Measurements from ENCODE around the gene MARCKSL1. TPM values are rescaled to one million over a fixed set of nuclear protein-coding genes. Genes with fewer than 3 reads are reported as not detected.
"Not testable (repeated sequence)": the region's sequence is repeated elsewhere in the genome, so short reads cannot be mapped to it uniquely, and the experiment has no call there.

MARCKSL1 gene
- total and polyA plus RNA-seq, 5 donors from 2014 or later, result 27.5 to 59.4 (median 41.7) TPM

- Histone ChIP-seq H3K27ac (ENCODE audit: insufficient read depth, low read length, poor library complexity, severe bottlenecking) (peak overlapping the region; percentile 85), H3K9me3 (ENCODE audit: control insufficient read depth in 2 of 2, low read length in 2 of 2) (no peaks in the 10 kb centered on the region), H3K36me3 (ENCODE audit: control insufficient read depth, insufficient read depth, low read length) (peaks cover 15% of the 10 kb centered on the region), H3K4me1 (ENCODE audit: control insufficient read depth, insufficient read depth, low read length, poor library complexity, severe bottlenecking) (peaks cover 56% of the 10 kb centered on the region), H3K27me3 (ENCODE audit: control insufficient read depth, insufficient read depth, low read length) (no peaks in the 10 kb centered on the region), H3K4me3 (ENCODE audit: low read depth, low read length) (peak overlapping the region; percentile 95)
- Mint-ChIP-seq H3K27me3 (no peaks in the 10 kb centered on the region), H3K4me3 (peak overlapping the region; percentile 94 to 100 (median 99)), H3K9me3 (peaks cover 0 to 2% (median 0%) of the 10 kb centered on the region in 7 donors), H3K27ac (peak overlapping the region; percentile 95 to 100 (median 99)), H3K4me1 (peaks cover 12 to 62% (median 31%) of the 10 kb centered on the region in 4 donors), H3K36me3 (peaks cover 13% of the 10 kb centered on the region)
- no peak for ATAC-seq (ENCODE audit: low read depth in 2 of 2)
- DNase-seq, result no peak
These were observed 44.8 kb downstream of the MARCKSL1 start for GRCh38 chr1:32291145-32291707.

- no peaks in the 10 kb centered on the region for H3K9me3 ChIP-seq (ENCODE audit: control insufficient read depth in 2 of 2, low read length in 2 of 2)
- peaks cover 38% of the 10 kb centered on the region for H3K4me1 ChIP-seq (ENCODE audit: control insufficient read depth, insufficient read depth, low read length, poor library complexity, severe bottlenecking)
- peaks cover 17% of the 10 kb centered on the region for H3K36me3 Mint-ChIP-seq
- H3K27ac Mint-ChIP-seq, result peak overlapping the region in 1 of 3 donors; percentile 56
- H3K4me1 Mint-ChIP-seq, result peaks cover 5 to 42% (median 18%) of the 10 kb centered on the region in 4 donors
- no peaks in the 10 kb centered on the region for H3K27me3 Mint-ChIP-seq
- peaks cover 0 to 2% (median 0%) of the 10 kb centered on the region in 7 donors for H3K9me3 Mint-ChIP-seq
- H3K27me3 ChIP-seq (ENCODE audit: control insufficient read depth, insufficient read depth, low read length), result no peaks in the 10 kb centered on the region
- DNase-seq (no peak), ATAC-seq (ENCODE audit: low read depth in 2 of 2) (no peak)
- H3K4me3 Mint-ChIP-seq, result peak overlapping the region in 1 of 4 donors; percentile 78
- peaks cover 26% of the 10 kb centered on the region for H3K36me3 ChIP-seq (ENCODE audit: control insufficient read depth, insufficient read depth, low read length)
- no peak overlapping the region for H3K4me3 ChIP-seq (ENCODE audit: low read depth, low read length)
- no peak overlapping the region for H3K27ac ChIP-seq (ENCODE audit: insufficient read depth, low read length, poor library complexity, severe bottlenecking)
These were observed 46.8 kb downstream of the MARCKSL1 start for GRCh38 chr1:32289256-32289655.

GRCh38 chr1:32286763-32287162 is 49.3 kb downstream of the MARCKSL1 start:
- Histone ChIP-seq H3K4me1 (ENCODE audit: control insufficient read depth, insufficient read depth, low read length, poor library complexity, severe bottlenecking) (peaks cover 16% of the 10 kb centered on the region), H3K27ac (ENCODE audit: insufficient read depth, low read length, poor library complexity, severe bottlenecking) (no peak overlapping the region), H3K4me3 (ENCODE audit: low read depth, low read length) (no peak overlapping the region), H3K27me3 (ENCODE audit: control insufficient read depth, insufficient read depth, low read length) (no peaks in the 10 kb centered on the region), H3K36me3 (ENCODE audit: control insufficient read depth, insufficient read depth, low read length) (peaks cover 48% of the 10 kb centered on the region), H3K9me3 (ENCODE audit: control insufficient read depth in 2 of 2, low read length in 2 of 2) (no peaks in the 10 kb centered on the region)
- Mint-ChIP-seq H3K4me1 (peaks cover 2 to 20% (median 10%) of the 10 kb centered on the region in 4 donors), H3K4me3 (no peak overlapping the region), H3K36me3 (peaks cover 13% of the 10 kb centered on the region), H3K27me3 (no peaks in the 10 kb centered on the region), H3K9me3 (no peaks in the 10 kb centered on the region), H3K27ac (no peak overlapping the region)
- DNase-seq (no peak), ATAC-seq (ENCODE audit: low read depth in 2 of 2) (no peak)

DNA sequence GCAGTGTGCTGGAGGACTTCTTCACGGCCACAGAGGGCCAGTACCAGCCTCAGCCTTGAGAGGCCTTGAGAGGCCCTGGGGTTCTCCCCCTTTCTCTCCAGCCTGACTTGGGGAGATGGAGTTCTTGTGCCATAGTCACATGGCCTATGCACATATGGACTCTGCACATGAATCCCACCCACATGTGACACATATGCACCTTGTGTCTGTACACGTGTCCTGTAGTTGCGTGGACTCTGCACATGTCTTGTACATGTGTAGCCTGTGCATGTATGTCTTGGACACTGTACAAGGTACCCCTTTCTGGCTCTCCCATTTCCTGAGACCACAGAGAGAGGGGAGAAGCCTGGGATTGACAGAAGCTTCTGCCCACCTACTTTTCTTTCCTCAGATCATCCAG is 50.4 kb downstream of the MARCKSL1 start:
- peaks cover 6% of the 10 kb centered on the region for H3K4me1 ChIP-seq (ENCODE audit: control insufficient read depth, insufficient read depth, low read length, poor library complexity, severe bottlenecking)
- Mint-ChIP-seq H3K4me1 (peaks cover 0 to 10% (median 5%) of the 10 kb centered on the region in 4 donors), H3K4me3 (no peak overlapping the region), H3K36me3 (peaks cover 13% of the 10 kb centered on the region), H3K27me3 (no peaks in the 10 kb centered on the region), H3K27ac (peak overlapping the region in 1 of 3 donors; percentile 60), H3K9me3 (no peaks in the 10 kb centered on the region)
- no peak overlapping the region for H3K27ac ChIP-seq (ENCODE audit: insufficient read depth, low read length, poor library complexity, severe bottlenecking)
- H3K27me3 ChIP-seq (ENCODE audit: control insufficient read depth, insufficient read depth, low read length), result no peaks in the 10 kb centered on the region
- no peak for ATAC-seq (ENCODE audit: low read depth in 2 of 2)
- H3K9me3 ChIP-seq (ENCODE audit: control insufficient read depth in 2 of 2, low read length in 2 of 2), result no peaks in the 10 kb centered on the region
- peaks cover 59% of the 10 kb centered on the region for H3K36me3 ChIP-seq (ENCODE audit: control insufficient read depth, insufficient read depth, low read length)
- H3K4me3 ChIP-seq (ENCODE audit: low read depth, low read length), result no peak overlapping the region
- DNase-seq, result no peak

GRCh38 chr1:32284777-32285176 is 51.3 kb downstream of the MARCKSL1 start:
- DNase-seq; H3K9me3 Mint-ChIP-seq; H3K27me3 Mint-ChIP-seq; H3K4me1 ChIP-seq (ENCODE audit: control insufficient read depth, insufficient read depth, low read length, poor library complexity, severe bottlenecking); H3K4me3 ChIP-seq (ENCODE audit: low read depth, low read length); H3K4me1 Mint-ChIP-seq; H3K9me3 ChIP-seq (ENCODE audit: control insufficient read depth in 2 of 2, low read length in 2 of 2); H3K27me3 ChIP-seq (ENCODE audit: control insufficient read depth, insufficient read depth, low read length); H3K27ac Mint-ChIP-seq; H3K4me3 Mint-ChIP-seq; H3K27ac ChIP-seq (ENCODE audit: insufficient read depth, low read length, poor library complexity, severe bottlenecking); ATAC-seq (ENCODE audit: low read depth in 2 of 2): not testable (repeated sequence)
- H3K36me3 ChIP-seq (ENCODE audit: control insufficient read depth, insufficient read depth, low read length), result peaks cover 67% of the 10 kb centered on the region
- peaks cover 18% of the 10 kb centered on the region for H3K36me3 Mint-ChIP-seq

Other genes with a start within 250 kb of the MARCKSL1 start
- 56.1 TPM for gene KPNA6, start 228.2 kb downstream of the MARCKSL1 start, total RNA-seq
- 10 to 100 TPM; 22.7 to 29.3 (median 26.4) TPM for gene KPNA6, start 228.2 kb downstream of the MARCKSL1 start, polyA plus RNA-seq
- gene TXLNA, start 156.6 kb downstream of the MARCKSL1 start, total RNA-seq, result 30.9 TPM
- 10 to 100 TPM; 22.4 to 30.0 (median 24.0) TPM for gene TXLNA, start 156.6 kb downstream of the MARCKSL1 start, polyA plus RNA-seq
- gene CCDC28B, start 135.6 kb downstream of the MARCKSL1 start, total RNA-seq, result 10.3 TPM
- 10 to 100 TPM; 12.0 to 15.5 (median 14.1) TPM for gene CCDC28B, start 135.6 kb downstream of the MARCKSL1 start, polyA plus RNA-seq
- 2.7 TPM for gene IQCC, start 130.6 kb downstream of the MARCKSL1 start, total RNA-seq
- gene IQCC, start 130.6 kb downstream of the MARCKSL1 start, polyA plus RNA-seq, result 1 to 10 TPM in 3 of 4 donors, under 1 TPM in 1; 0.68 to 1.8 (median 1.5) TPM
- gene DCDC2B, start 127.1 kb downstream of the MARCKSL1 start, total RNA-seq, result not detected
- gene DCDC2B, start 127.1 kb downstream of the MARCKSL1 start, polyA plus RNA-seq, result under 1 TPM in 1 of 4 donors, not detected in 3; 0.09 TPM
- gene TMEM234, start 113.9 kb downstream of the MARCKSL1 start, total RNA-seq, result 14.2 TPM
- gene TMEM234, start 113.9 kb downstream of the MARCKSL1 start, polyA plus RNA-seq, result 1 to 10 TPM; 4.6 to 6.2 (median 5.5) TPM
- 123 TPM for gene EIF3I, start 113.8 kb downstream of the MARCKSL1 start, total RNA-seq
- 100 to 1,000 TPM; 191 to 216 (median 204) TPM for gene EIF3I, start 113.8 kb downstream of the MARCKSL1 start, polyA plus RNA-seq
- gene FAM167B, start 89.0 kb downstream of the MARCKSL1 start, total RNA-seq, result 0.44 TPM
- gene FAM167B, start 89.0 kb downstream of the MARCKSL1 start, polyA plus RNA-seq, result not detected
- gene LCK, start 85.0 kb downstream of the MARCKSL1 start, total RNA-seq, result 388 TPM
- gene LCK, start 85.0 kb downstream of the MARCKSL1 start, polyA plus RNA-seq, result 1,000 to 10,000 TPM in 2 of 4 donors, 100 to 1,000 TPM in 2; 968 to 1,114 (median 1,027) TPM
- 98.2 TPM for gene HDAC1, start 44.1 kb downstream of the MARCKSL1 start, total RNA-seq
- gene HDAC1, start 44.1 kb downstream of the MARCKSL1 start, polyA plus RNA-seq, result 100 to 1,000 TPM; 132 to 150 (median 147) TPM
- gene FAM229A, start 26.3 kb upstream of the MARCKSL1 start, total RNA-seq, result 43.2 TPM
- gene FAM229A, start 26.3 kb upstream of the MARCKSL1 start, polyA plus RNA-seq, result under 1 TPM in 2 of 4 donors, not detected in 2; 0.14 to 0.31 TPM
- 0.76 TPM for gene TSSK3, start 26.3 kb upstream of the MARCKSL1 start, total RNA-seq
- 1 to 10 TPM in 2 of 4 donors, not detected in 2; 1.1 to 1.9 TPM for gene TSSK3, start 26.3 kb upstream of the MARCKSL1 start, polyA plus RNA-seq
- gene BSDC1, start 58.2 kb upstream of the MARCKSL1 start, total RNA-seq, result 198 TPM
- 10 to 100 TPM; 27.3 to 45.4 (median 40.1) TPM for gene BSDC1, start 58.2 kb upstream of the MARCKSL1 start, polyA plus RNA-seq
- not detected for gene ZBTB8B, start 128.8 kb upstream of the MARCKSL1 start, total RNA-seq
- gene ZBTB8B, start 128.8 kb upstream of the MARCKSL1 start, polyA plus RNA-seq, result not detected
- gene ZBTB8A, start 203.2 kb upstream of the MARCKSL1 start, total RNA-seq, result 0.12 TPM
- gene ZBTB8A, start 203.2 kb upstream of the MARCKSL1 start, polyA plus RNA-seq, result not detected